ENCODE measurements around the gene ST6GAL1.

- TF ChIP-seq CTCF (IDR thresholded peaks at IDR 0.05) (no peak), POLR2A (IDR thresholded peaks at IDR 0.05) (no peak)
Observed at GRCh38 chr3:187093320-187093719, 163.0 kb downstream of the ST6GAL1 start.
